HG03139 (cell line): ENCODE measurements around the gene NABP1.

ENCODE experiments used
- ATAC-seq: cut with Tn5 transposase; IDR thresholded peaks from one replicate; pipeline ENCODE4 v1.9.1; 2021; ENCODE audit not compliant: unreplicated experiment

Gene NABP1

GRCh38 chr2:191678437-191679100, 633 bp downstream of the NABP1 start:
- peak; percentile 5 for ATAC-seq

- ATAC-seq = peak; percentile 35
Measured at GRCh38 chr2:191679818-191680600, 2.1 kb downstream of the NABP1 start.

- ATAC-seq = no peak
Measured at GRCh38 chr2:191680639-191681038, 2.7 kb downstream of the NABP1 start.

- ATAC-seq = no peak
Measured at GRCh38 chr2:191682126-191682525, 4.2 kb downstream of the NABP1 start.

- ATAC-seq = no peak
Measured at GRCh38 chr2:191686066-191686465, 8.1 kb downstream of the NABP1 start.

GRCh38 chr2:191686729-191687128, 8.8 kb downstream of the NABP1 start:
- ATAC-seq = no peak

- no peak for ATAC-seq
Measured at GRCh38 chr2:191687867-191688266, 9.9 kb downstream of the NABP1 start.

- no peak for ATAC-seq
Measured at GRCh38 chr2:191688934-191689695, 11.2 kb downstream of the NABP1 start.

- ATAC-seq = no peak
Measured at GRCh38 chr2:191690327-191690726, 12.4 kb downstream of the NABP1 start.

GRCh38 chr2:191691016-191691735, 13.2 kb downstream of the NABP1 start:
- peak; percentile 64 for ATAC-seq

- no peak for ATAC-seq
Measured at GRCh38 chr2:191691898-191692297, 14.0 kb downstream of the NABP1 start.

GRCh38 chr2:191692502-191693115, 14.7 kb downstream of the NABP1 start:
- no peak for ATAC-seq

- no peak for ATAC-seq
Measured at GRCh38 chr2:191693166-191693565, 15.2 kb downstream of the NABP1 start.

- no peak for ATAC-seq
Measured at GRCh38 chr2:191693778-191694177, 15.8 kb downstream of the NABP1 start.

GRCh38 chr2:191696001-191696400, 18.1 kb downstream of the NABP1 start:
- no peak for ATAC-seq

- no peak for ATAC-seq
Measured at GRCh38 chr2:191696966-191697365, 19.0 kb downstream of the NABP1 start.

GRCh38 chr2:191697870-191698269, 19.9 kb downstream of the NABP1 start:
- ATAC-seq = no peak

GRCh38 chr2:191699341-191699945, 21.5 kb downstream of the NABP1 start:
- ATAC-seq = no peak

- ATAC-seq = no peak
Measured at GRCh38 chr2:191701029-191701428, 23.1 kb downstream of the NABP1 start.

GRCh38 chr2:191701696-191702095, 23.8 kb downstream of the NABP1 start:
- ATAC-seq = no peak
